Dedifferentiated amniotic fluid mesenchymal stem cell (primary cell): Measurements from ENCODE around the gene ZNF91.
"Not testable (repeated sequence)": the region's sequence is repeated elsewhere in the genome, so short reads cannot be mapped to it uniquely, and the experiment has no call there.

ENCODE experiments used
- DNase-seq: peaks from one replicate; pipeline ENCODE4 v3.0.0-alpha.2; 2016; ENCODE audit errors: extremely low spot score

Gene ZNF91

DNA sequence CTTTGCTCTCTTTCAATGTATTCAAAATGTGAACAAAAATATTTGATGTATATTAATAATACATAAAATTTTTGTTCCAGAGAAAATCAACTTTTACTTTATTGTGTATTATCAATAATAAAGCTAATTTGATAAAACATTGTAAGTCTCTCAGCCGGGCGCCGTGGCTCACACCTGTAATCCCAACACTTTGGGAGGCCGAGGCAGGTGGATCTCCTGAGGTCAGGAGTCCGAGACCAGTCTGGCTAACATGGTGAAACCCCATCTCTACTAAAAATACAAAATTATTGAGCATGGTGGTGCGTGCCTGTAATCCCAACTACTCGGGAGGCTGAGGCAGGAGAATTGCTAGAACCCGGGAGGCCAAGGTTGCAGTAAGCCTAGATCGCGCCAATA, 449 bp upstream of the ZNF91 start:
- DNase-seq = not testable (repeated sequence)

DNA sequence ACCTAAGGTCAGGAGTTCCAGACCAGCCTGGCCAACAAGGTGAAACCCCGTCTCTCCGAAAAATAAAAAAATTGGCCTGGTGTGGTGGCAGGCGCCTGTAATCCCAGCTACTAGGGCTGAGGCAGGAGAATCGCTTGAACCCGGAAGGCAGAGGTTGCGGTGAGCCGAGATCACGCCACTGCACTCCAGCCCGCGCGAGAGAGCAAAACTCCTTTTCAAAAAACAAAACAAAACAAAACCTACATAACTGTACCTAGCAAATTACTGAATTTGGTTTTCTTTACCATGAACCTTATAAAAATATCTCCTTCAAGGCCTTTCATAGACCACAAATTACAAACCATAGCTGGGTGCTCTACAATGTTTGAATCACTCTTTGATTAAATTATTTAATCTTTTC, 760 bp downstream of the ZNF91 start:
- DNase-seq = peak; percentile 19

DNA sequence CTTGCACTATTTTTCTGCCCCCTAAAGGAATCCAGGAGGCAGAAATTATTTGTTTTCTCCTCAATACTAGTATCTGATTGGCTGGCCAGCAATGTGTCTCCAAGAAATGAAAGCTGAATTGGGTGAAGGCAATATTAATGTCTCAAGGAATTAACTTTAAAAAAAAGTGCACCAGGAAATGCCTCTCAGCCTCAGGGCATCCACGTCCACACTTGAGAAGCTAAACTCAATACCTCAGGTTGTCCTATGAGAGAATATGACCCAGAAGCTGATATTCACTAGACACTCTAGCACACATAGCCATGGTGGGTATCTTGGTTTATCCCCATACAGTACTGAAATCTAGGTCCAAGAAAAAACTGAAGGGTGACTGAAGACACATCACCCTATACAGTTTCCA, 2.1 kb downstream of the ZNF91 start:
- DNase-seq = no peak

DNA sequence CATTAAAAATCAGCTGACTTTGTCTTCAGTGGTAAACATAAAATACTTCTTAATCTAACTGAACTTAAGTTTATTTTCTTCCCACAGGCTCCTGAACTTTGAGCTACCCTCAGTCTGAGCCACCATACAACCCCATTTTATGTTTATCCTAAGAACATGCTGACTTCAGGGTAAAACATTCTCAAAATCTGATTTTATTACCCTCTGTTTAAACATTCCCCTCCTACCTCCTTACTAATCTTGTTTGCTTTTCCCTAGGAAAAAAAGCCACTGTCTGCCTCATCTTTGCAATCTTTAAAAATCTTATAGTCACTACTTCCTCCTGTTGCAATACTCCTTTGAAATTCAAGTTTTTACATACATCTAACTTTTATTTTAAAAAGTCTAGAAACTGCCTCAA, 4.0 kb downstream of the ZNF91 start:
- DNase-seq = no peak

DNA sequence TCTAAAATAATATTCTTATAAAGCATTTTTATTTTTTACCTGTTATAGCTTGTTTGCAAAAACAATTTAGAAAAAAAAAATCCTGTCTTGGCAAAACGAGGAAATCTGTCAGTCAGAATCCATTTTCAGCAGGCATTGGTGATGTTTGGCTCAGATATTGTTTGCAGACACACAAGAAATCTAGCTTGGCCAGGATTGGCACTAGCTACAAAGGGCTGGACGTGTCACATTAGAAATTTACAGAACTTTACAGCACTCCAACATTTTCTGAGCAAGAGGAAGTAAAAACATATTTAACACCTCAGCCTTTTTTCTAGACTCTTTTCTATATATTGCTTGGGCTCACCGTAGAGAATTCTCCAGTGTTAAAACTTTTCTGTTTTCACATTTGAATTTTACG, 9.9 kb downstream of the ZNF91 start:
- DNase-seq = no peak

DNA sequence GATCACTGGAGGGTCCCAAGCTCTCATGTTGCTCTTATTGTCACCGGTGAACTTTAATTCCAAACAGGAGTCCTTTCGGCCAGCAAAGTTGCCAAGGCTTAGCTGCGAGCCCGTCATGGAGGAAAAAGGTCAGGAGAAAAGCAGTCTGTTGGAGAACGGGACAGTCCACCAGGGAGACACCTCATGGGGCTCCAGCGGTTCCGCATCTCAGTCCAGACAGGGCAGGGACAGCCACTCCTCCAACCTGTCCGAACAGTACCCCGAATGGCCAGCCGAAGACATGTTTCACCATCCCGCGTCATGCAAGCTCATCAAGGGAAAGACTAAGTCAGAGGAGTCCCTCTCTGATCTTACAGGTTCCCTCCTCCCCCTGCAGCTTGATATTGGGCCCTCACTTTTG, 10.4 kb downstream of the ZNF91 start:
- no peak for DNase-seq

DNA sequence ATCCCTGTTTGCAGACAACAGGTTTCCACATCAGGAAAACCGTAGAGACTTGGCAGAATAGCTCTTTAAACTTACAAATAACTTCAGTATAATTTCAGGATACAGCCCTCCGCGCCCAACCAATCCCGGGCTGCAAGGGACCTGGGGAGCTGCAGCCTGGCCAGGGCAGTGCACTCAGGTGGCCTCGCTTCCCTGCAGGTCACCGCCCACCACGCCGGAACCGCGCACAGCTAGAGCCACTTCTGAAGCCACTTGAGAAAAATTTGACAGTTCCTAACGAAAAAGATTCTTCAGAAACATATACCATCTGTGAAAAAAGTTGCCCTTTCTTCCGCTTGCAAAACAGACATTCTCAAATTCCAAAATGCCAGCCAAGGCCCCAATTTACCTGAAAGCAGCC, 11.1 kb downstream of the ZNF91 start:
- DNase-seq = no peak

DNA sequence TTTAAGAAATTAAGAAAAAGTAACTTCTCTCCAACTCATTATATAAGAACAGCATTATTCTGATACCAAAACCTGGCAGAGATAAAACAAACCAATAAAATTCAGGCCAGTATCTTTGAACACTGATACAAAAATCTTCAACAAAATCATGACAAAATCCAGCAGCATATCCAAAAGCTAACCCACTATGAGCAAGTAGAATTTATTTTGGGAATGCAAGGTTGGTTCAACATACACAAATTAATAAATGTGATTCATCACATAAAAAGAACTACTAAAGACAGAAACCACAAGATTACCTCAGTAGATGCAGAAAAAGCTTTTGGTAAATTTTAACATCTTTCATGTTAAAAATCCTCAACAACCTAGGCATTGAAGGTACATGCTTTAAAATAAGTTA, 12.3 kb downstream of the ZNF91 start:
- DNase-seq = no peak

DNA sequence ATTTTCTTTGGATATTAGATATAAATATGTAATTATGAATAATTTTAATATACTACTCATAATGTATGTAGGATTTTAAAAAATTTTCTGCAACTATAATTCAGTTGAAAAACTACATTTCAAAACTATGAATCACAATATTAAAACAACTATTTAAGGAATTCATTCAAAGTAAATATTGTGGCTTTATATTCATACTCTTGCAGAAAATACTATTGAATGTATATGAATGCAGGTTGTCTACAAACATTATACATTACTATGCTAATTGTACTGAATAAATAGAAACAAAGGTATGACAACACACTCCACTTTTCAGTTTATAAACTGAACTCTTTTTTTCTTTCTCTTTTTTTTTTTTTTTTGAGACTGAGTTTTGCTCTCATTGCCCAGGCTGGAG, 14.2 kb downstream of the ZNF91 start:
- no peak for DNase-seq

DNA sequence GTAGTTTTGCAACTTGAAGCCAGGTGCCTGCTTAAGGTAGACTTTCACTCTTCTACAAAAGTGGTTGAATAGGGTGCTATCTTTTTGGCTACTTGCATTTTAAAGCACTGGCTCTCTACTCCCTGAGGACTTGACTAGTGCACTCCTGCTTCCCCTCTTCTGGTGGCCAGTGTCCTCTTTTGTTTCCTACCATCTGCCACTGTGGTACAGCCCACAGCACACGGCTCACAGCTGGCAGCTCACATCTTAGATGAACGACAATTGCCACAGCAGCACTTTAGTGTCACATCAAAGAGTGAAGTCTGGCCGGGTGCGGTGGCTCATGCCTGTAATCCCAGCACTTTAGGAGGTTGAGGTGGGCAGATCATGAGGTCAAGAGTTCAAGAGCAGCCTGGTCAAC, 15.6 kb downstream of the ZNF91 start:
- not testable (repeated sequence) for DNase-seq

DNA sequence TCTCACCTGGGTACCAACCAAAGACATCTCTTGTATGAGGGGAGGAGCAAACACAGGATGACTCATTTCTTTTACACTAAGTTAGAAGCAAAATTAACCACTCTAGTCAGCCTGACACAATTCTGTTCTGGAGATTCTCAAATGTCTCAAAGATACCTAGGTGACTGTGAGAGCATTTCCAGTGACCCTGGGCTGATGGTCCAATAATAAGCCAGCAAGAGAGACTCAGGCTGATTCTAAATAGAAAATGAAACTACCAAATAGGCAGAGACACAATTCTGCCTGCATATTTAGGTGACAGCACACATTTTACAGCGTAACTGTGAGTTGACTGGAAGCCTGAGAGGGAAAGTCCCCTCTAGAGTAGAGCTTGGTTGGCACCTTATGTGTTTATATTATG, 16.3 kb downstream of the ZNF91 start:
- no peak for DNase-seq

DNA sequence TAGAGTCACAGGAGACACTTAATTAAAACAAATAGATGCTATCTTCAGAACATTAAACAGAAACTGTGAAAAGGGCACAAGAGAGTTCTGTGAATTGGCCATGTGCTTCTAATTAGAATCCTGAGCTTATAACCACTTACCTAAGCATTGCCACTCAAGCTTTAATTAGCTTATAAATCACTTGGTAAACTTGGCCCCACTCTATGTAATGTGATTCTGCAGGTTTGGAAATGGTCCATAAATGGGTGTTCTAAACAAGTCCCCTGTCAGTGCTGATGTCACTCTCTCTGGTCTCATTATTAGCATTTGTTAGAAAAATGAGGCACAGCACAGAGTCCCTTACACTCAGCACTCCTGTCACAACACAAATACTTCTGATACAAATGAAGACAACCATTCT, 18.0 kb downstream of the ZNF91 start:
- no peak for DNase-seq

DNA sequence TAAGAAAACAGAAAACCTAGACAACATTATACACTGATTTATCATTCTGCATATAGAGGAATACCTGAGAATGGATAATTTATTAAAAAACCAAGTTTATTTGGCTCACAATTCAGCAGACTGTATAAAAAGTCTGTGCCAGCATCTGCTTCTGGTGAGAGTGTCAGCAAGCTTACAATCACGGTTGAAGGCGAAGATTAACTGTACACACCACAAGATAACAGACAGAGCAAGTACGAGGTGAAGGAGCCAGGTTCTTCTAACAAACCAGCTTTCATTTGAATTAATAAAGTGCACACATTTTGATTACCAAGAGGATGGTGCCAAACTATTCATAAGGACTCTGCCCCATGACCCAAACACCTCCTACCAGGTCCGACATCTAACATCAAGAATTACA, 28.8 kb downstream of the ZNF91 start:
- DNase-seq = no peak

DNA sequence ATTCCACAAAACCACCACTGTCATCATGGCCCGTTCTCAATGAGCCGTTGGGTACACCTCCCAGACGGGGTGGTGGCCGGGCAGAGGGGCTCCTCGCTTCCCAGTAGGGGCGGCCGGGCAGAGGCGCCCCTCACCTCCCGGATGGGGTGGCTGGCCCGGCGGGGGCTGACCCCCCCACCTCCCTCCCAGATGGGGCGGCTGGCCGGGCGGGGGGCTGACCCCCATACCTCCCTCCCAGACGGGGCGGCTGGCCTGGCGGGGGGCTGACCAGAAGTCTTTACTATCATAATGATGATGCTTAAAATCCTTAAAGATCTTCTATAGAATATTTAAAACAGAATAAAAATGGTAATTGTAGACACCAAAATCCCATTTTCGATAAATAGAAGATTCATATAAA, 29.2 kb downstream of the ZNF91 start:
- DNase-seq = not testable (repeated sequence)

DNA sequence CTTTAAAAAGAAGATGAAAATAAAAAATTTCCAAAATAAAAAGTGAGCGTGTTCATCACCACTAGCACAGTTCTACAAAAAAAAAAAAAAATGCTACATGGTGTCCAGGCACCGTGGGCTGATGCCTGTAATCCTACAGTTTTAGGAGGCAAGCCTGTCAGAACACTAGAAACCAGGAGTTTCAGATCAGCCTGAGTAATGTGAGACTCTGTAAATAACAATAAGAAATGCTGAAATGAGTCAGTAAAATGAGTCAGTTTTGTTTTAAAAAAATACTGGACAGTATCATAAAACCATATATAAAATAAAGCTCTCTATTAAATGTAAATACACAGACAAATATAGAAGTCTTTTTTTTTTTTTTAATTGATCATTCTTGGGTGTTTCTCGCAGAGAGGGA, 30.0 kb downstream of the ZNF91 start:
- no peak for DNase-seq

DNA sequence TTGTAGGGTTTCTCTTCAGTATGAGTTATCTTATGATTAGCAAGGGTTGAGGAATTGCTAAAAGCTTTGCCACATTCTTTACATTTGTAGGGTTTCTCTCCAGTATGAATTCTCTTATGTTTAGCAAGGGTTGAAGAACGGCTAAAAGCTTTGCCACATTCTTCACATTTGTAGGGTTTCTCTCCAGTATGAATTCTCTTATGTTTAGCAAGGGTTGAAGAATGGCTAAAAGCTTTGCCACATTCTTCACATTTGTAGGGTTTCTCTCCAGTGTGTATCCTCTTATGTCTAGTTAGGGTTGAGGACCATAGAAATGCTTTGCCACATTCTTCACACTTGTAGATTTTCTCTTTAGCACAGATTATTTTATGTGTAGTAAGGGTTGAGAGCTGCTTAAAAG, 33.4 kb downstream of the ZNF91 start:
- not testable (repeated sequence) for DNase-seq

DNA sequence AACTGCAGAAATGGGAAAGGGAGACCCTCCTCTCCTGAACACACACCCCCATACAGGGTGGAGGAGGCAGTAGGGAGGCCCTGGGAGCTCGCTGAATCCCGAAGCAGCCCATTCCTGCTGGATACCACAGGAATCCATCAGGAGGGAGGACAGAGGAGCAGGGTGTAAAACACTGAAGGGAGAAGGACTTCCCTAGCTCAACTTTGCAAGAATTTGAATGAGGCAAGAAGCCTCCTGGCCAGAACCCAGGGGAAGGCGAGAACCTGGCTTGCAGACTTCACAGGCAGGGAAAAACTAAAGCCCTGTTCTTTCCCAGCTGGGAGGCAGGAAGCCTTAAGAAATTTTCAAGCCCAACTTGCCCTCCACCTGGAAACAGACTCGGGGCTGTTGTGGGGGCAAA, 43.5 kb downstream of the ZNF91 start:
- DNase-seq = no peak

DNA sequence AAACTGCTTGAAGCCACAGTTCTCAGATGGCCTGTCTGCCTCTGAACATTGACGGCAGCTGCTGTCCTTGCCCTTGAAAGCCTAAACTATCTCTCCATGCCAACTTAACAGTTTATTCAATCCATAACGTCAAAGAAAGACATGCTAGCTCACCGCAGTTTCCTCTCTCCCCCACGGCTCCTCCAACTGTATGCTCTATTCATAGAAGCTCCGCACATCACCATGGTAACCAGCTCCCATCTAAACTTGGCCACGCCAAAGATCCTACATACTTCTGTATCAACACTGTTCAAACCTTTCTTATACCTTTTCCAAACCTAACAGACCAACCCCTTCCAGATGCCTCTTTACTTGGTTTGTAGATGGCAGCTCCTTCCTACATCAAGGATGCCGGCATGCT, 48.6 kb downstream of the ZNF91 start:
- no peak for DNase-seq

DNA sequence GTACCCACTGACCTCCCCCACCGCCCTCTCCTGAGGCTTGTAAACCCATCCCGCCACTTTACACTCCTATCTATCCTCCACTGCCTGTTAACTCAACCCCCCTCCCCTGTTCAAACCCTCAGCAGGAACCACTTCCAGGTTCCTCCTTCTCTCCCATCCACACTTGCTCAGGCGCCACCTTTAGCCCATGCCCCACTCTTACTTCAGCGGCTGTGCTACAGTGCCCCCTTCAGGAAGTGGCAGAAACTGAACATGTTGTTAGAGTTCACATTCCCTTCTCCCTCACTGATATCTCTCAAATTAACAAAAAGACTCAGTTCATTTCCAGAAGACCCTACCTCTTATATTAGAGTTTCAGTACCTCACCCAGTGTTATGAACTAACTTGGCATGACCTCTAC, 49.4 kb downstream of the ZNF91 start:
- DNase-seq = no peak

DNA sequence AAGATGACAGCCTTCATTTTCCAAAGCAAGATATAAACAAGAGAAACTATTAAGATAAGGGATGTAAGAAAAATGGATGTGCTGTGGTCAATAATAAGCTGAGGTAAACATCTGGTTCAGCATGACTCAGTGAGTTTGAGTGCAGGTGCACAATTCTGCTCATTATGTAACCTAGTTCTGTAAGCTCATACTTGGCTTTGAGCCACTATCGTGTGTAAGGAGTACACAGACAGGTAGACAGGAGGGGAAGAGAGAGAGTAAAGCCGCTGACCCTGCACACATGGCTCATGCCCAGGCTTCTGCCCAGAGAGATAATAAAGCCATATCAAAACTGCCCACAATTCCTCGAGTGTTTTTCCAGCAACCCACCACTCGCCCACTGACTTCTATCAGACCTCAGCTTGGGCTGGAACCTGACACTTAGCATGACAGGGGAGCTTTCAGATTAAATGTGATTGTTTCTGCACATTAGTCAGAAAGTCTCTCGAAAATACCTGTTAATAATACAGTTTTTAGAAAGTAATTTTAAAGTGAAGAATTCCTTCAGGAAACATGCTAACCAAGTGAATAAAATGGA, 51.7 kb downstream of the ZNF91 start:
- no peak for DNase-seq

DNA sequence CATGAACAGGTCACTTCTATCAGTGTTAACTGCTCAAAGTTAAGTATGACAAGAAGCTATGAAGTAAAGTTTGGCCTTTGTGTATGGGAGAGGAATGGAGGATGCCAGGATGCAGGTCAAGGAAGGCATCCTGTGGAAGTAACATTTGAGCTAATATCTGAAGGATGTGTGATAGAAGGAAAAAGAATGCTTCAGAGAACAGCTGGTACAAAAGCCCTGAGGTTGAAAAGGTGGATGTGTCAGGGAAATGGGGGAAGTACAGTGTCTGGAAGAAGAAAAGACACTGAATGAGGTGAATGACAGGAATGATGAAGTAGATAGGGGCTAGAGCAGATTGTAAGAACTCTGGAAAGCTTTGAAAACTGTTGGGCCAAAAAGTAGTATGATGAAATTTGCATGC, 67.1 kb downstream of the ZNF91 start:
- no peak for DNase-seq

DNA sequence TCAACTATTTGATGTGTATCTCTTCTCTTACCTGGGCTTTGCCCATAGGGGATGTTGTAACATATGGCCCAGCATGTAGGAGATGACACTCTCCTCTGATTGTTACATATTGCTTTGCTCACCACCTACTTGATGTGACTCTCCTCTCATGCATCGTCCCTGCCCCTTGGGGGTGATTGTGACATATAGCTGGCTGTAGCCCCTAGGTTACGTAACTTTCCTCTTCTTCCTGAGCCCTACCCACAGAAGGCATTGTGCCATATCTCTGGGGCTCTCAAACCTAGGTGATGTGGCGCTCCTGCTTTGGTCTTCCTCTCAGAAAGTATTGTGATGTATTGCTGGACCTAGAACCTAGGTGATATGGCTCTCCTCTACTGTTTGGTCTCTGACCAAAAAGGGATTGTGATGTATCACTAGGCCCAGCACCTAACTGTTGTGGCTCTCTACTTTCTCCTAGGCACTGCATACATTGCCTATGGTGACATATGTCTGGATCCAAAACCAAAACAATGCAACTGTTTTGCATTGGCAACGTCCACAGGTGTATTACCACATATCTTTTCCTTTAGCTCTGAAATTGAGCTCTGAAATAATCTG, 73.2 kb downstream of the ZNF91 start:
- DNase-seq = no peak

DNA sequence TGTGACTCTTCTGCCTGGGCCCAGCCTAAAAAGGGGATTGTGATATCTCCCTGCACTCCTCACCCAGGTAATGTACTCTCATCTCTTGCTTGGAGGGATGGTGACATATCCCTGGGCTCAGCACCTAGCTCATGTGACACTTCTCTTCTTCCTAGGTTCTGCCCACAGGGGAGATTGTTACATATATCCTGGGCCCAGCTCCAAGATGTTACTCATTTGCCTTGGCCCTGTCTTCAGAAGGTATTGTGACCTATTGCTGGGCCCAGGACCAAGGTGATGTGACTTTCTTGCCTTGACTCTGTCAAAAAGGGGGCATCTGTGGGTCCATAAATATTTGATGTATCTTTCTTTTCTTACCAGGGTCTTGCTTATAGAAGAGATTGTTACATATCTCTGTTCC, 73.9 kb downstream of the ZNF91 start:
- not testable (repeated sequence) for DNase-seq

DNA sequence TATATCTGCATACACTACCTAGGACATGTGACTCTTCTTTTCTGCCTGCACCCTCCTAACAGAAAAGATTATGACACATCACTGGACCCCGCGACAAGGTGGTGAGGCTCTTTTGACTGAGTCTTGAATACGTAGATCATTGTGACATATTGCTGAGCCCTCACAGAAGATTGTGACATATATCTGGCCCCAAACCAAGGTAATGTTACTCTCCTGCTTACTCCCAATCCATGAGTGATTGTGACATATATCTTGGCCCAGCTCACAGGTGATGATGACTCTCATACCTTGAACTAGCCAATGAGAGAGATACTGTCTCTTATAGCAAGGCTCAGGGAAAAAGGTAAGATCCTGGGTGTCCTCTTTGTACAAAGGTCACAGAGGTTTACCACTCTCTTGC, 75.7 kb downstream of the ZNF91 start:
- not testable (repeated sequence) for DNase-seq
